Keratinocyte (primary cell): Measurements from ENCODE around the gene IFT52. TPM values are rescaled to one million over a fixed set of nuclear protein-coding genes. Genes with fewer than 3 reads are reported as not detected.

ENCODE experiments used
- DNase-seq: peaks from one replicate; pipeline ENCODE4 v3.0.0-alpha.2; 2011; ENCODE audit warnings: low read depth, missing footprints, low spot score
- FAIRE-seq: peaks from 2 replicates; lab custom pipeline; 2011; peaks lifted over from hg19 to GRCh38; lab: Jason Lieb, UNC
- H2AFZ ChIP-seq: 2 replicates; pipeline ENCODE4 v1.6.0; 2012; ENCODE audit warnings: low read length, control low read depth, inconsistent platforms; ENCODE audit not compliant: control insufficient read depth
- H3K27ac ChIP-seq: 2 replicates; pipeline ENCODE4 v1.5.1; 2011; ENCODE audit warnings: low read length; ENCODE audit not compliant: control insufficient read depth, insufficient read depth
- H3K27me3 ChIP-seq: 3 replicates; pipeline ENCODE4 v1.6.0; 2011; ENCODE audit warnings: low read length; ENCODE audit not compliant: control insufficient read depth, insufficient read depth; ENCODE audit errors: extremely low read depth
- H3K36me3 ChIP-seq, 2 experiments: 2 replicates in 1 of 2; 3 replicates in 1 of 2; pipeline ENCODE4 v1.5.1; 2011; ENCODE audit warnings: low read length in 2 of 2, mild to moderate bottlenecking in 1 of 2; ENCODE audit not compliant: control insufficient read depth in 2 of 2, insufficient read depth in 2 of 2; ENCODE audit errors: extremely low read depth in 1 of 2
- H3K4me1 ChIP-seq: 3 replicates; pipeline ENCODE4 v1.5.1; 2011; ENCODE audit warnings: low read length; ENCODE audit not compliant: control insufficient read depth, insufficient read depth; ENCODE audit errors: extremely low read depth
- H3K4me2 ChIP-seq: 3 replicates; pipeline ENCODE4 v1.6.0; 2011; ENCODE audit warnings: low read depth, low read length; ENCODE audit not compliant: control insufficient read depth, insufficient read depth; ENCODE audit errors: extremely low read depth
- H3K4me3 ChIP-seq, 3 experiments: fragments of 200-600 bp in 1 of 3; sonication (generic) in 1 of 3; 2 replicates in 2 of 3; 3 replicates in 1 of 3; pipeline ENCODE4 v1.5.1; 2011 to 2016; ENCODE audit warnings: low read length in 3 of 3, mild to moderate bottlenecking in 3 of 3, control low read depth in 2 of 3, inconsistent platforms in 1 of 3, low read depth in 1 of 3, mixed read lengths in 1 of 3, mixed run types in 1 of 3, moderate library complexity in 1 of 3; ENCODE audit not compliant: control insufficient read depth in 2 of 3, insufficient read depth in 2 of 3; ENCODE audit errors: extremely low read depth in 1 of 3
- H3K79me2 ChIP-seq: 2 replicates; pipeline ENCODE4 v1.6.0; 2012; ENCODE audit warnings: low read length; ENCODE audit not compliant: control insufficient read depth, insufficient read depth
- H3K9ac ChIP-seq: 3 replicates; pipeline ENCODE4 v1.6.0; 2011; ENCODE audit warnings: low read length; ENCODE audit not compliant: control insufficient read depth, insufficient read depth; ENCODE audit errors: extremely low read depth
- H3K9me1 ChIP-seq: 3 replicates; pipeline ENCODE4 v1.6.0; 2011; ENCODE audit warnings: low read length; ENCODE audit not compliant: control insufficient read depth, insufficient read depth; ENCODE audit errors: extremely low read depth
- H3K9me3 ChIP-seq: 2 replicates; pipeline ENCODE4 v1.5.1; 2012; ENCODE audit warnings: low read depth, low read length; ENCODE audit not compliant: control insufficient read depth
- H4K20me1 ChIP-seq: 3 replicates; pipeline ENCODE4 v1.6.0; 2011; ENCODE audit warnings: low read length; ENCODE audit not compliant: control insufficient read depth, insufficient read depth; ENCODE audit errors: extremely low read depth
- CTCF ChIP-seq, 3 experiments: IDR thresholded peaks in 1 of 3; conservative IDR thresholded peaks in 1 of 3; optimal IDR thresholded peaks in 1 of 3; 2 replicates in 2 of 3; 3 replicates in 1 of 3; pipeline versions ENCODE3 to v1.5.1; 2011; ENCODE audit warnings: low read length in 3 of 3, mild to moderate bottlenecking in 3 of 3, moderate library complexity in 2 of 3, control low read depth in 1 of 3, inconsistent platforms in 1 of 3; ENCODE audit not compliant: insufficient read depth in 2 of 3; ENCODE audit errors: extremely low read depth in 1 of 3
- EZH2 ChIP-seq: IDR thresholded peaks from one replicate; pipeline ENCODE4 v1.6.1; 2012; ENCODE audit warnings: inconsistent platforms, mild to moderate bottlenecking, low read length, moderate library complexity
- dilution Hi-C: fragments of 300-500 bp; cut with MboI; formaldehyde crosslinking; loops from one replicate; pipeline ENCODE4 v1.7.0; 2020; ENCODE audit warnings: low sequenced_read_pairs; ENCODE audit not compliant: extremely low pct_ligation_motif_present
- polyA plus RNA-seq, 5 experiments: library from polyadenylated mRNA; depleted of rRNA in 3 of 5; stranded (reverse) in 3 of 5; stranded (forward) in 1 of 5; unstranded in 1 of 5; fragments of >200 nt; gene quantifications; 1 replicate in 1 of 5; 2 replicates in 3 of 5; 3 replicates in 1 of 5; pipeline versions ENCODE4 v1.2.1 to v1.2.3, GENCODE V29; 2011 to 2012; ENCODE audit warnings: missing spikeins in 2 of 5, low read depth in 1 of 5, low replicate concordance in 1 of 5

Gene IFT52
- polyA plus RNA-seq, 1 donor (not counting 4 experiments of a cell fraction or from before 2014, with no cell fraction given) = 22.8 TPM

- Histone ChIP-seq H4K20me1 (no peaks in the 10 kb centered on the region), H3K9me3 (no peaks in the 10 kb centered on the region), H3K4me3 (no peak overlapping the region), H3K27me3 (no peaks in the 10 kb centered on the region), H3K9ac (no peak overlapping the region), H3K27ac (no peak overlapping the region), H3K4me2 (no peak overlapping the region), H2AFZ (no peak overlapping the region), H3K36me3 (no peaks in the 10 kb centered on the region), H3K79me2 (no peaks in the 10 kb centered on the region), H3K9me1 (no peaks in the 10 kb centered on the region), H3K4me1 (peaks cover 6% of the 10 kb centered on the region)
- FAIRE-seq (no peak), DNase-seq (no peak)
- dilution Hi-C loops = no loop called here
- TF ChIP-seq CTCF (optimal IDR thresholded peaks at IDR 0.05 in 1 of 3, IDR thresholded peaks at IDR 0.05 in 1 of 3, conservative IDR thresholded peaks at IDR 0.05 in 1 of 3; ENCODE audit: extremely low read depth in 1 of 3, insufficient read depth in 2 of 3, low read length in 3 of 3) (no peak), EZH2 (no peak)
Measured at GRCh38 chr20:43655937-43656336, 65.2 kb downstream of the IFT52 start.

- Histone ChIP-seq H3K36me3 (no peaks in the 10 kb centered on the region), H3K4me3 (peak overlapping the region; percentile 74 to 92 (median 81)), H3K79me2 (no peaks in the 10 kb centered on the region), H3K4me2 (peak overlapping the region; percentile 93), H2AFZ (peak overlapping the region; percentile 99), H3K9ac (peak overlapping the region; percentile 93), H3K27ac (peak overlapping the region; percentile 88), H3K27me3 (no peaks in the 10 kb centered on the region), H3K9me1 (no peaks in the 10 kb centered on the region), H4K20me1 (no peaks in the 10 kb centered on the region), H3K9me3 (no peaks in the 10 kb centered on the region), H3K4me1 (peaks cover 9% of the 10 kb centered on the region)
- dilution Hi-C loops = no loop called here
- FAIRE-seq (no peak), DNase-seq (no peak)
- TF ChIP-seq EZH2 (no peak), CTCF (optimal IDR thresholded peaks at IDR 0.05 in 1 of 3, IDR thresholded peaks at IDR 0.05 in 1 of 3, conservative IDR thresholded peaks at IDR 0.05 in 1 of 3; ENCODE audit: extremely low read depth in 1 of 3, insufficient read depth in 2 of 3, low read length in 3 of 3) (peak in 1 of 3 experiments; percentile 19)
Measured at GRCh38 chr20:43658069-43658722, 67.5 kb downstream of the IFT52 start.
